GM23338 (cell line): ENCODE results near the gene DLG3. TPM values are rescaled to one million over a fixed set of nuclear protein-coding genes. Genes with fewer than 3 reads are reported as not detected.

ENCODE experiments used
- ATAC-seq: fragments of 200-7000 bp; cut with Tn5 transposase; 3 replicates; pipeline ENCODE4 v1.9.1; 2020
- DNase-seq: peaks from one replicate; pipeline ENCODE4 v3.0.0-alpha.2; 2015; ENCODE audit warnings: low spot score
- H2AFZ ChIP-seq: fragments of 200-600 bp; sonication (generic); 2 replicates; pipeline ENCODE4 v1.8.0; 2016; ENCODE audit warnings: antibody characterized with exemption, mild to moderate bottlenecking, moderate library complexity
- H3F3A ChIP-seq: fragments of 200-600 bp; sonication (generic); replicated peaks from 2 replicates; pipeline ENCODE4 v1.8.0; 2017; ENCODE audit warnings: antibody characterized with exemption, mixed run types, low read depth
- H3K27ac ChIP-seq: fragments of 200-600 bp; sonication (generic); 2 replicates; pipeline ENCODE4 v1.6.1; 2016; ENCODE audit warnings: low read depth
- H3K27me3 ChIP-seq: fragments of 200-600 bp; sonication (generic); 2 replicates; pipeline ENCODE4 v1.8.0; 2016; ENCODE audit warnings: mild to moderate bottlenecking, mixed run types, moderate library complexity; ENCODE audit not compliant: insufficient read depth
- H3K36me3 ChIP-seq: fragments of 200-600 bp; sonication (generic); 2 replicates; pipeline ENCODE4 v1.8.0; 2016; ENCODE audit warnings: mild to moderate bottlenecking; ENCODE audit not compliant: insufficient read depth
- H3K4me1 ChIP-seq: fragments of 200-600 bp; sonication (generic); 2 replicates; pipeline ENCODE4 v1.8.0; 2016; ENCODE audit warnings: mild to moderate bottlenecking, moderate library complexity; ENCODE audit not compliant: insufficient read depth
- H3K4me2 ChIP-seq: fragments of 200-600 bp; sonication (generic); 2 replicates; pipeline ENCODE4 v1.7.1; 2017; ENCODE audit warnings: mixed run types
- H3K4me3 ChIP-seq: fragments of 200-600 bp; sonication (generic); 2 replicates; pipeline ENCODE4 v1.6.1; 2016; ENCODE audit warnings: mixed run types
- H3K79me2 ChIP-seq: fragments of 200-600 bp; sonication (generic); replicated peaks from 2 replicates; pipeline ENCODE4 v1.8.0; 2017; ENCODE audit warnings: mild to moderate bottlenecking; ENCODE audit not compliant: insufficient read depth
- H3K9me2 ChIP-seq: fragments of 200-600 bp; sonication (generic); 2 replicates; pipeline ENCODE4 v1.8.0; 2017; ENCODE audit not compliant: insufficient read depth
- H4K20me1 ChIP-seq: fragments of 200-600 bp; sonication (generic); replicated peaks from 2 replicates; pipeline ENCODE4 v1.8.0; 2017; ENCODE audit warnings: mild to moderate bottlenecking; ENCODE audit not compliant: insufficient read depth
- H3K27ac Mint-ChIP-seq: 2 replicates; pipeline ENCODE4 v1.8.0; 2020; ENCODE audit warnings: inconsistent platforms, mild to moderate bottlenecking, moderate library complexity, mixed read lengths
- H3K27me3 Mint-ChIP-seq: 3 replicates; pipeline ENCODE4 v1.8.0; 2022; ENCODE audit warnings: low read depth, mild to moderate bottlenecking, moderate library complexity, mixed read lengths, inconsistent platforms; ENCODE audit not compliant: insufficient read depth, poor library complexity
- H3K36me3 Mint-ChIP-seq: 3 replicates; pipeline ENCODE4 v1.8.0; 2021; ENCODE audit warnings: low read depth, mild to moderate bottlenecking, inconsistent platforms, moderate library complexity, mixed read lengths
- H3K4me1 Mint-ChIP-seq: 3 replicates; pipeline ENCODE4 v1.8.0; 2020; ENCODE audit warnings: mild to moderate bottlenecking, inconsistent platforms, mixed read lengths
- H3K4me3 Mint-ChIP-seq: 3 replicates; pipeline ENCODE4 v1.8.0; 2021; ENCODE audit warnings: moderate library complexity, mild to moderate bottlenecking, inconsistent platforms, mixed read lengths
- H3K9me3 Mint-ChIP-seq: 3 replicates; pipeline ENCODE4 v1.8.0; 2020; ENCODE audit warnings: moderate library complexity, mild to moderate bottlenecking, inconsistent platforms, mixed read lengths
- CREB1 ChIP-seq: fragments of 250-450 bp; sonication (Bioruptor Pico); IDR thresholded peaks from 2 replicates; pipeline ENCODE4 v1.5.0; 2020; ENCODE audit warnings: low read depth, mild to moderate bottlenecking, moderate library complexity
- EZH2 ChIP-seq: fragments of 200-600 bp; sonication (generic); IDR thresholded peaks from one replicate; pipeline ENCODE4 v1.8.0; 2017; ENCODE audit warnings: antibody characterized with exemption, mild to moderate bottlenecking, low read depth; ENCODE audit not compliant: unreplicated experiment
- EZH2phosphoT487 ChIP-seq: fragments of 200-600 bp; sonication (generic); IDR thresholded peaks from one replicate; pipeline ENCODE4 v1.8.1; 2018; ENCODE audit warnings: antibody characterized with exemption; ENCODE audit not compliant: unreplicated experiment
- JUNB ChIP-seq: IDR thresholded peaks from one replicate; pipeline ENCODE4 v1.6.1; 2016; ENCODE audit warnings: antibody characterized with exemption; ENCODE audit not compliant: unreplicated experiment
- NANOG ChIP-seq: IDR thresholded peaks from 2 replicates; pipeline ENCODE4 v1.6.1; 2016; ENCODE audit warnings: antibody characterized with exemption, borderline replicate concordance
- POLR2AphosphoS5 ChIP-seq: IDR thresholded peaks from 2 replicates; pipeline ENCODE4 v1.6.1; 2016; ENCODE audit warnings: antibody characterized with exemption, low read depth
- STAT1 ChIP-seq: IDR thresholded peaks from one replicate; pipeline ENCODE4 v1.6.1; 2016; ENCODE audit warnings: antibody characterized with exemption; ENCODE audit not compliant: unreplicated experiment
- polyA plus RNA-seq: library from polyadenylated mRNA; unstranded; fragments of >200 nt; fragmentation: Nextera tagmentation; extraction: Ambion mirVana; gene quantifications from 2 replicates; pipeline ENCODE4 v1.2.1, GENCODE V29; 2016
- total RNA-seq: library from RNA; depleted of rRNA; stranded (reverse); fragments of >200 nt; shearing (Covaris generic); gene quantifications from 2 replicates; pipeline ENCODE4 v1.2.3, GENCODE V29; 2014
- TF ChIP-seq, protein P1 (sequence below), 2 experiments: fragments of 200-600 bp in 1 of 2; sonication (generic) in 1 of 2; conservative IDR thresholded peaks; 2 replicates each; pipeline versions ENCODE4 v1.5.1 to v1.6.1; 2016 to 2017; ENCODE audit warnings: antibody characterized with exemption in 2 of 2, low read depth in 2 of 2, mild to moderate bottlenecking in 2 of 2, moderate library complexity in 1 of 2
- TF ChIP-seq, protein P2 (sequence below): IDR thresholded peaks from one replicate; pipeline ENCODE4 v1.6.1; 2018; ENCODE audit warnings: antibody characterized with exemption; ENCODE audit not compliant: unreplicated experiment
- TF ChIP-seq, protein P3 (sequence below): IDR thresholded peaks from 2 replicates; pipeline ENCODE4 v1.6.1; 2016; ENCODE audit warnings: antibody characterized with exemption

Gene DLG3
- total and polyA plus RNA-seq, 2 experiments from 2014 or later, result 13.0 to 61.8 TPM

DNA sequence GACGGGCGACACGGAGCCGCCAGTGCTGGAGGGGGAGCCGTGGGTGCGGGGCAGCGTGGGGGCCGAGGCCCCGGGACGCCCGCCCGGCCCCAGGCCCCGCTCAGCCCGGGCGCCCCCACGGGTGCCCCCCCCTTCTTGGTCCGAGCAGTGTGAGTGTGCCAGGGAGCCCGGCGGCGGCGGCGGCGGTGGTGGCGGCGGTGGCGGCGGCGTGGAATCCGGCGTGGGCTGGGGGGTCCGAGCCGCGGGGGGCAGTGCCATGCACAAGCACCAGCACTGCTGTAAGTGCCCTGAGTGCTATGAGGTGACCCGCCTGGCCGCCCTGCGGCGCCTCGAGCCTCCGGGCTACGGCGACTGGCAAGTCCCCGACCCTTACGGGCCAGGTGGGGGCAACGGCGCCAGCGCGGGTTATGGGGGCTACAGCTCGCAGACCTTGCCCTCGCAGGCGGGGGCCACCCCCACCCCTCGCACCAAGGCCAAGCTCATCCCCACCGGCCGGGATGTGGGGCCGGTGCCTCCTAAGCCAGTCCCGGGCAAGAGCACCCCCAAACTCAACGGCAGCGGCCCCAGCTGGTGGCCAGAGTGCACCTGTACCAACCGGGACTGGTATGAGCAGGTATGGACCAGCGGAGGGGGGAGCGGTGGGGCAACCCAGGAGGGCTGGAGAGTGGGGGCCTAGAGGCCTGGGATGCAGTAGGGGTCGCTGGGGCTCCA, 466 bp downstream of the DLG3 start:
- TF ChIP-seq, protein P1, sequence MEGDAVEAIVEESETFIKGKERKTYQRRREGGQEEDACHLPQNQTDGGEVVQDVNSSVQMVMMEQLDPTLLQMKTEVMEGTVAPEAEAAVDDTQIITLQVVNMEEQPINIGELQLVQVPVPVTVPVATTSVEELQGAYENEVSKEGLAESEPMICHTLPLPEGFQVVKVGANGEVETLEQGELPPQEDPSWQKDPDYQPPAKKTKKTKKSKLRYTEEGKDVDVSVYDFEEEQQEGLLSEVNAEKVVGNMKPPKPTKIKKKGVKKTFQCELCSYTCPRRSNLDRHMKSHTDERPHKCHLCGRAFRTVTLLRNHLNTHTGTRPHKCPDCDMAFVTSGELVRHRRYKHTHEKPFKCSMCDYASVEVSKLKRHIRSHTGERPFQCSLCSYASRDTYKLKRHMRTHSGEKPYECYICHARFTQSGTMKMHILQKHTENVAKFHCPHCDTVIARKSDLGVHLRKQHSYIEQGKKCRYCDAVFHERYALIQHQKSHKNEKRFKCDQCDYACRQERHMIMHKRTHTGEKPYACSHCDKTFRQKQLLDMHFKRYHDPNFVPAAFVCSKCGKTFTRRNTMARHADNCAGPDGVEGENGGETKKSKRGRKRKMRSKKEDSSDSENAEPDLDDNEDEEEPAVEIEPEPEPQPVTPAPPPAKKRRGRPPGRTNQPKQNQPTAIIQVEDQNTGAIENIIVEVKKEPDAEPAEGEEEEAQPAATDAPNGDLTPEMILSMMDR (conservative IDR thresholded peaks at IDR 0.05; ENCODE audit: low read depth in 2 of 2), result no peak
- TF ChIP-seq POLR2AphosphoS5 (no peak), EZH2phosphoT487 (no peak), JUNB (no peak), STAT1 (no peak), NANOG (no peak), EZH2 (no peak)
- TF ChIP-seq, protein P2, sequence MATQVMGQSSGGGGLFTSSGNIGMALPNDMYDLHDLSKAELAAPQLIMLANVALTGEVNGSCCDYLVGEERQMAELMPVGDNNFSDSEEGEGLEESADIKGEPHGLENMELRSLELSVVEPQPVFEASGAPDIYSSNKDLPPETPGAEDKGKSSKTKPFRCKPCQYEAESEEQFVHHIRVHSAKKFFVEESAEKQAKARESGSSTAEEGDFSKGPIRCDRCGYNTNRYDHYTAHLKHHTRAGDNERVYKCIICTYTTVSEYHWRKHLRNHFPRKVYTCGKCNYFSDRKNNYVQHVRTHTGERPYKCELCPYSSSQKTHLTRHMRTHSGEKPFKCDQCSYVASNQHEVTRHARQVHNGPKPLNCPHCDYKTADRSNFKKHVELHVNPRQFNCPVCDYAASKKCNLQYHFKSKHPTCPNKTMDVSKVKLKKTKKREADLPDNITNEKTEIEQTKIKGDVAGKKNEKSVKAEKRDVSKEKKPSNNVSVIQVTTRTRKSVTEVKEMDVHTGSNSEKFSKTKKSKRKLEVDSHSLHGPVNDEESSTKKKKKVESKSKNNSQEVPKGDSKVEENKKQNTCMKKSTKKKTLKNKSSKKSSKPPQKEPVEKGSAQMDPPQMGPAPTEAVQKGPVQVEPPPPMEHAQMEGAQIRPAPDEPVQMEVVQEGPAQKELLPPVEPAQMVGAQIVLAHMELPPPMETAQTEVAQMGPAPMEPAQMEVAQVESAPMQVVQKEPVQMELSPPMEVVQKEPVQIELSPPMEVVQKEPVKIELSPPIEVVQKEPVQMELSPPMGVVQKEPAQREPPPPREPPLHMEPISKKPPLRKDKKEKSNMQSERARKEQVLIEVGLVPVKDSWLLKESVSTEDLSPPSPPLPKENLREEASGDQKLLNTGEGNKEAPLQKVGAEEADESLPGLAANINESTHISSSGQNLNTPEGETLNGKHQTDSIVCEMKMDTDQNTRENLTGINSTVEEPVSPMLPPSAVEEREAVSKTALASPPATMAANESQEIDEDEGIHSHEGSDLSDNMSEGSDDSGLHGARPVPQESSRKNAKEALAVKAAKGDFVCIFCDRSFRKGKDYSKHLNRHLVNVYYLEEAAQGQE, result no peak
- Histone ChIP-seq H3F3A (no peaks in the 10 kb centered on the region), H3K9me2 (no peaks in the 10 kb centered on the region), H3K79me2 (no peaks in the 10 kb centered on the region), H3K27ac (no peak overlapping the region), H3K4me3 (peak overlapping the region; percentile 55), H4K20me1 (no peaks in the 10 kb centered on the region), H3K27me3 (0 out of 2 replicates have a peak, but pooled peaks cover 5% of the 10 kb centered on the region), H2AFZ (no peak overlapping the region), H3K4me1 (no peaks in the 10 kb centered on the region), H3K4me2 (peak overlapping the region; percentile 75), H3K36me3 (no peaks in the 10 kb centered on the region)
- peaks cover 11% of the 10 kb centered on the region for H3K27me3 Mint-ChIP-seq
- H3K4me3 Mint-ChIP-seq, result peak overlapping the region; percentile 55; the same call in 2 of the 3 replicates
- peak; percentile 43 for ATAC-seq
- H3K9me3 Mint-ChIP-seq, result no peaks in the 10 kb centered on the region
- no peak overlapping the region for H3K27ac Mint-ChIP-seq
- H3K36me3 Mint-ChIP-seq, result no peaks in the 10 kb centered on the region
- DNase-seq, result peak; percentile 24
- no peaks in the 10 kb centered on the region for H3K4me1 Mint-ChIP-seq

DNA sequence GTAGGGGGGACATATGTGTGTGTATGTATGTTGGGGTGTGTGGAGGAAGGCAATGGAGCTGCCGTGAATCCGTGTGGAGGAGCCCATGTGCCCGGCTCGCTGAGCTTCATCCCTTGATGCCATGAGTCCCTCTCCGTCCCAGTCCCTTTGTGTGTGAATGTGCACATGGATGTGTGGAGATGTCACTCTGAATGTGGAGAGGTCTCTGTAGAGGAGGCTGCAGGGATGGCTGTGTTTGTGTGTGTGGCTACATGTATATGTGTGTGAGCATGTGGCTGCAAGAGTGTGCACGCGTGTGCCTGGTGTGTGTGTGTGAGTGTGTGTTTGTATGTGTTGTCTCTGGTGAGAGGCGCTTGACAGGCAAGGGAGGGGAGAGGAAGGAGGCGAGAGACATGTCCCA, 1.3 kb downstream of the DLG3 start:
- ATAC-seq, result no peak
- no peak for DNase-seq
- H3K4me1 ChIP-seq, result no peaks in the 10 kb centered on the region
- Mint-ChIP-seq H3K27me3 (peaks cover 14% of the 10 kb centered on the region), H3K4me1 (no peaks in the 10 kb centered on the region), H3K9me3 (no peaks in the 10 kb centered on the region), H3K4me3 (peak overlapping the region; percentile 3; the same call in 2 of the 3 replicates), H3K27ac (no peak overlapping the region), H3K36me3 (no peaks in the 10 kb centered on the region)
- H4K20me1 ChIP-seq, result no peaks in the 10 kb centered on the region
- no peaks in the 10 kb centered on the region for H3F3A ChIP-seq
- no peak overlapping the region for H3K4me2 ChIP-seq
- no peak overlapping the region for H3K27ac ChIP-seq
- H3K9me2 ChIP-seq, result no peaks in the 10 kb centered on the region
- 0 out of 2 replicates have a peak, but pooled peaks cover 5% of the 10 kb centered on the region for H3K27me3 ChIP-seq
- no peaks in the 10 kb centered on the region for H3K79me2 ChIP-seq
- no peaks in the 10 kb centered on the region for H3K36me3 ChIP-seq
- H2AFZ ChIP-seq, result no peak overlapping the region
- H3K4me3 ChIP-seq, result no peak overlapping the region
- TF ChIP-seq, protein P2, result no peak
- TF ChIP-seq, protein P3, sequence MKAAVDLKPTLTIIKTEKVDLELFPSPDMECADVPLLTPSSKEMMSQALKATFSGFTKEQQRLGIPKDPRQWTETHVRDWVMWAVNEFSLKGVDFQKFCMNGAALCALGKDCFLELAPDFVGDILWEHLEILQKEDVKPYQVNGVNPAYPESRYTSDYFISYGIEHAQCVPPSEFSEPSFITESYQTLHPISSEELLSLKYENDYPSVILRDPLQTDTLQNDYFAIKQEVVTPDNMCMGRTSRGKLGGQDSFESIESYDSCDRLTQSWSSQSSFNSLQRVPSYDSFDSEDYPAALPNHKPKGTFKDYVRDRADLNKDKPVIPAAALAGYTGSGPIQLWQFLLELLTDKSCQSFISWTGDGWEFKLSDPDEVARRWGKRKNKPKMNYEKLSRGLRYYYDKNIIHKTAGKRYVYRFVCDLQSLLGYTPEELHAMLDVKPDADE, result no peak
- TF ChIP-seq CREB1 (CRISPR knock-in tag), result no peak
